GM19468 (cell line): ENCODE measurements around the gene NAP1L1.

Experiments used
- ATAC-seq: cut with Tn5 transposase; IDR thresholded peaks from one replicate; pipeline ENCODE4 v1.9.1; 2021; ENCODE audit warnings: mild to moderate bottlenecking, moderate library complexity, moderate number of reproducible peaks; ENCODE audit not compliant: unreplicated experiment; ENCODE audit errors: extremely low read depth

Gene NAP1L1

DNA sequence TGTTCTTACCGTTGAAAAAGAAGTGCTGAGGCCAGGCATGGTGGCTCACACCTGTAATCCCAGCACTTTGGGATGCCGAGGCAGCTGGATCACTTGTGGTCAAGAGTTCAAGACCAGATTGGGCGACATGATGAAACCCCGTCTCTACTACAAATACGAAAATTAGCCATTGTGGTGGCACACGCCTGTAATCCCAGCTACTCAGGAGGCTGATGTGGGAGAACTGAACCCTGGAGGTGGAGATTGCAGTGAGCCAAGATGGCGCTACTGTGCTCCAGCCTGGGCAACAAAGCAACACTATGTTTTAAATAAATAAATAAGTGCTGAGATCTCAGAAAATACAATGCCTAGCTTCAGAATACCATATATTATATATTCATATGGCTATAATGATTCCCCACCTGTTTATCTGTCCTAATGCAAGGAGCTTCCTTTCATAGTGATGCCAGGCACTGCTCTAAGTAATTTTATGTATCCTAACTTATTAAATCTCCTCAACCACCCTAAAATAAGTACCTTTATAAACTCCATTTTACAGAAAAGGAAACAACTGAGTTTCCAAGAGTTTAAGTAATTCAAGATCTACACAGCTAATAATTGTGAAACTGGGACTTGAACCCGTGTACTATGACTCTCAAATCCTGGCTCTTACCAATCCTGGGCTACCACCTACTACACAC lies 60.2 kb downstream of the NAP1L1 start:
- no peak for ATAC-seq

DNA sequence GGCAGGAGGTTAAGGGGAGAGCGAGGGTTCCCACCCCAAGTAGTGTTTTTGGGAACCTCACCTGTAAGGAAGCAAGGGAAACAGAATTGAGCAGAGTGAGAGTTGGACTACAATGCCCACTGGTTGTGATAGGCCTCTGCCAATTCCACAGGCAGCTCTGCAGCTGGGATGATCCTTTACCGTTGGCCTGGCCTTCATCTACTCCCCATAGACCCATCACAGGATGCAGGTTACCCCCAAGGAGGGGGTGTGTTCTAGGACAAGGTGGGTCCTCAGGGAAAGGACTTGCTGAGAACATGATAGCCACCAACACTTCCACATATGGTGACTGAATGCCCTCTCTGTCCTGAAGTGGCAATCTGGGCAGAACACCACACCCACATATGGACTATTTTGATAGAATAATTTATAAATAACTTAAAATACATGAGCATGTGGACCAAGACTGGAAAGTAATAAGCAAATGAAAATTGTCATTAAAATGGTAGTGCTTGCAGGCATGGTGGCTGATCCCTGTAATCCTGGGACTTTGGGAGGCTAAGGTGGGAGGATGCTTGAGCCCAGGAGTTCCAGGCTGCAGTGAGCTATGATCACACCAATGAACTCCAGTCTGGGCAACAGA lies 61.3 kb downstream of the NAP1L1 start:
- no peak for ATAC-seq

DNA sequence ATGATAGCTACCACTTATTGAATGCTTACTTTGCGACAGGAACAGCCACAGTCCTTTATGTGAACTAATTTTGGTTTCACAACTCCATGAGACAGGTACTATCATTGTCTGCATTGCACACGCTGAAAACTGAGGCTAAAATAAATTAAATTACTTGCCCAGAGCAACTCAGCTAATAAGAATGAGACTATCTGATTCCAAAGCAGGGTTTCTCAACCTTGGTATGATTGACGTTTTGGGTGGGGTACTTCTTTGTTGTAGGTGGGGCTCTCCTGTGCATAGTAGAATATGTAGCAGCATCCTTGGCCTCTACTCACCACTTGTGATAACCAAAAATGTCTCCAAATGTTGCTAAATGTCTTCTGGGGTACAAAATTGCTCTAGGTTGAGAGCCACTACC lies 62.0 kb downstream of the NAP1L1 start:
- ATAC-seq, result no peak

DNA sequence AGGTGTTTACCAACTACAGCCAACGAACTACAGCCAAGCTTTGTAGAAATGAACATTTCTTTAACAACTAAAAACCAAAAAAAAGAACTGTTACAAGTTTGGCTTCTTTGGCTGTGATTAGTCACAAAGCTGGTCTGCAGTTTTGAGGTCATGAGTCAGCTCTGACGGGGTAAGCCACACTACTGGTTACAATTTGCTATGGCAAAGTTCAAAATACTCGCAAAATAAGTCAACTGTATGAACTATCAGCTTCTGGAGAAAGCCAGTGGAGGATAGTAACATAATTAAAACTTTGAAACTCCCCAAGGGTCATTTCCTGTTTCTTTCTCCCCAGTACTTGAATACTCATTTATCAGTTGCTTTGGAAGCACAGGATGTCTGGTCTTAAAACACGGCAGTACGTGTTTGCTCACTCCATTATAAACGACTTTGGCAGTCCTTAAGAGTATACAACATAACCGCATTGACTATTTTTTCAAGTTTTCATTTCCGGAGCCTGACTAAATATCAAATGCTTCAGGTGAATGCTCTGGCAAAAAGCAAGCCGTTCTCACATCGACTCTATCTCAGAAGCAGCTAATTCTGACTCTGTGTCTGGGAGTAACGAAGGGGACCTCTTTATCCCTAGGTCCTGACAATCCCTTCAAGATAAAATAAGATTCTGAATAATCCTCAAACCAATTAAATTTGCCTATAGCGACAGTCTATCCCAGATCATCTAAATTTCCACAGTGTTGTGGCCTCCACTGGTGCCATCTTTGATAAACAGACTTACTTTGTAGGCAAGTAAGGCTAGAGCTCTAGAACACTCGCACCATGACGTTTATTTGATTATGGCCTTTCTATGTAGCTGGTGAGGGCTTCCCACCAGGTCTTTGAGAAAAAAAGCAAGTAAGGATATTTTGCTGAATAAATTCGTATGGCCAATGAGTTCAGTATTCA lies 63.5 kb downstream of the NAP1L1 start:
- ATAC-seq, result peak; percentile 14

DNA sequence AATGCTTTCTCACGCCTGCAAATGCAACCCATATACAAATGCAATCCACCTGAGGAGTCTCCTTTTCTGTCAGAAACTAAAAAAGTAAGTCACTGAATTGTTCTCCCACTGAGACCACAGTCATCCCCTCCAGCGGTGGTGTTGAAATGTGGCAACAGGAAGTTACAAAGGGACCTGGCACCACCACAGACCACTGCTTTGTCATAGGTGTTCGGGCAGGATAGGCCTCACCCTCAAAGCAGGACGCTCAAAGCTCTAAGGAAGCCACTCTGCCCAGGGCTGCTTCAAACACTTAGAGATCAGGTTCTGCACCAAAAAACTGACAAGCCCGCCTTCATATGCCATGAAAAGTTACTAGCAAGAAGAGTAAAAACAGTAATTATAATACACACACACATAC lies 64.2 kb downstream of the NAP1L1 start:
- ATAC-seq, result peak; percentile 49

DNA sequence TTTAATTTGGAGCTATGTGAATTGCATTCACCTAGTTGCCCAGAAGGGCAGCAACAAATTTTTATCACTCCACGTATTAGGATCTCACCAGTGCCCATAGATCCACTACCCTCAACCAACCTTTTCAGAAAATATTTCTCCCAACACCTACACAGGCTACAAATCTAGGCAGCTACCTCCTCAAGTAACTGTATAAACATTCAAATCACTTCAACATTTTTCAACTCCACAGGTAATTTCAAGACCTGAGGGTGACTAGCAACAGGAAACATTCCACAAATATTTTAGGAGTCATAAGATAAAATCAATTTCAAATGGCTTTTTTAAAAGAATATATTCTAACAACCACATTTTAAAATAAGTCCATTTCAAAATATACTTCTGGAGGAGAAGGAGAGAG lies 65.8 kb downstream of the NAP1L1 start:
- no peak for ATAC-seq

DNA sequence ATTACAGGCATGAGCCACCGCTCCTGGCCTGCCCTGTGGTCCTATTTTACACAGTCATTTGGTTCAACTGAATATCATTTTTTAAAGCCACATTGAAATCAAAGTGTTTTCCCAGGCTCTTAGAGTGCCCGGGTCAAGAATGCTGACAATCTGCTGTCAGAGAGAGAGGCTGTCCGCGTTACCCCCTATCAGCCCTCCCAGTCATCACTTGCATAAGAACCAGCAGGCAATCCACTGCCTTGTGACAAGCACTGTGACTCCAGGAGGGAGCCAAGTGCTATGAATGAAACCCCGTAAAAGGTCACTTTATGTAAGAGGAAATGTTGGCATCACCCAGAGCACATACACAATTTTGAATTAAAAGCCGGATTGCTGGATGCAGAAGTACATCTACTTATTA lies 66.4 kb downstream of the NAP1L1 start:
- no peak for ATAC-seq

DNA sequence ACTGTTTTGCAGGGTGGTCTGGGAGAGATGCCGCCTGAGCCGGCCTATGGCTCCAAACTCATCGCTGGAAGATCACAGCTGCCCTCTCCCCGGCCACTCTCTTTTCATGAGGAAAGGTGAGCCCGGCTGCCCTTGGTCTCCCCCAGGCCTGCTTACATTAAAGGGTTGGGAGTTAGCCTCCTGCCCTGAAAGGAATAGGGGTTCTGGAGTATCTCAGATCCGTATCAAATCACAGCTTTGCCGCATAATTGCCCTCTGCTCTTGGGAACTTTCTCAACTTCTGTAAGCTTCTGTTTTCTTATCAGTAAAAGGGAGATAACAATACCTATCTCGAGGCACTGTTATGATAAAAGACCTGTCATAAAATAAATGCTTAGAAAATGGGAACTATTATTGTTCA lies 70.5 kb downstream of the NAP1L1 start:
- ATAC-seq, result no peak

DNA sequence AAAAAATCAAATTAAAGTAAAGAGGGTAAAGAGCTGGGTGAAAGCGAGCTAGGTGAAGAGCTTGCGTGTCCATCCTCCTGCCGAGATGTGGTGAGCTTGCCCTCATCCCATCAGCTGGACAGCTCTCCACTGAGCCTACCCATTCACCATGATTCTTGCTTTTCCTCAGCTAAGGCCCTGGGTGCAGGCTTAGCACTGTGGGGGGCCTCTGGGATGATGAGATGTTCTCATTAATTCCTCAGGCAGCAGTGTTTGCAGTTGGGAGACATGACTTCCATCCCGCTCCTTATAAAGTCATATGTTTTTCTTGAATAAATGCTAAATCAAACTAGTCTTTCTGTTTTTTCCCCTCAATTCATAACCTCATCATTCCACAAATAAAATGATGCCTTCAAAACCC lies 70.9 kb downstream of the NAP1L1 start:
- no peak for ATAC-seq

DNA sequence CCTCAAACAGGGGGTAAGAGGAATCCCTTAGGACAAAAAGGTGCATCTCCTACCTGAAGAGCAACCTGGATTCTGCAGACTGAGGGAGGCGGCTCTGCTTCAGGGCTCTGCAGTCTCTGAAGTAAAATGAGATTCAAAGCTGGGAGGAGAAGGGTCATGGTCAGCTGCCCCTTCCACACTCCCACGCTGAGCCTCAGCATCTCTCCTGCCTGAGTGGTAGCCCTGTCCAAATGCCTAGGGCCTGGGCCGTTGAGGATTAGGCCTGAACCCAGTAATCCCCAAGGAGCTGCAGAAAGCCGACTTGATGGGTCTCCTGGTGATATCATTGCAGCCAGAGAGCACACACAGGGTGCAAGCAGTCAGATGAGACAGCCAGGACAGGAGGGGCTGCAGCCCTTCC lies 71.8 kb downstream of the NAP1L1 start:
- no peak for ATAC-seq

DNA sequence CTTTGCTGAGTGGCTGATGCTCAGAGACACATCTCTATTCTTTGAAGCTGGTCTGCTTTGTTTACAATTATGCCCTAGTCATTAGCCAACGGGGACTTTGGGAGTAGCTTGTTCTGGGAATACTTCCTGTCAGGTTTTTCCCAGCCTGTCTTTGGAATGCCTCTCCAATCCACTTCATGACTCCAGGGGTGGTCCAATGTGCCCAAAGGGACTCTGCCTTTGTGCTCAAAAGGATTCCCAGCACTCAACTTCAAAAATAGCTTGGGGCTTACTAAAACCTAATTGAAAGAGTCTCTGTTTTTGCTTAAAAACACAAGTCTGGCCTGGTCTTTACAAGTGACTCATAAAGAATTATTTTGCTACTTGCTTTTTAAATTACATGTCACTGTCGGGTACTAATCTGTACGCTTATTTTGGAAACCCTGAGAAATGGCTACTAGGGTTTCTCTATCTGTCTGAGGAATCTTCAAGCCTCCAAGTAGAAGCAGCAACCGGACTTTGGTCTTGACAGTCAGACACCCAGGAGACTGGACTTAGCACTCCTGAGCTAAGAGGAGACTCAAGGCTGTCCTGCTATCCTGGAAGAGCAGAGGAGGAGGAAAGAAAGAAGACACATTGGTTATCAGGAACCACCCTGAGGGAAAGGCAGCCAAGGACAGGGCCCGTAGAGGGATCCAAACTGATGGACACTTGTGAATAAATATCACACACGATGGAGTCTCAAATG lies 73.6 kb downstream of the NAP1L1 start:
- no peak for ATAC-seq

DNA sequence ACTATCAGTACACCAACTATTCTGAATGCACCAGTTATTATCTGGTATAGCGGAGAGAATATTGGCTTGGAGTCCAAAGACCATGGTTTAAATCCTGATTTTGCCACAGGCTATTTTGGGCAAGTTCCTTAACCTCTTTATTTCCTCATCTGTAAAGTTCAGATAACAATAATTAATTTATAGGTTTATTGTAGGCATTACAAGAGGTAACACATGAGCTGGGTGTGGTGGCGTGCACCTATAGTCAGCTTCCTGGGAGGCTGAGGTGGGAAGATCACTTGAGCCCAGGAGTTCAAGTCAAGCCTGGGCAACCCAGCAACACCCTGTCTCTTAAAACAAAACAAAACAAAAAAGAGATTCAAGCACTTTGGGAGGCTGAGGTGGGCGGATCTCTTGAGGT lies 76.1 kb downstream of the NAP1L1 start:
- no peak for ATAC-seq

DNA sequence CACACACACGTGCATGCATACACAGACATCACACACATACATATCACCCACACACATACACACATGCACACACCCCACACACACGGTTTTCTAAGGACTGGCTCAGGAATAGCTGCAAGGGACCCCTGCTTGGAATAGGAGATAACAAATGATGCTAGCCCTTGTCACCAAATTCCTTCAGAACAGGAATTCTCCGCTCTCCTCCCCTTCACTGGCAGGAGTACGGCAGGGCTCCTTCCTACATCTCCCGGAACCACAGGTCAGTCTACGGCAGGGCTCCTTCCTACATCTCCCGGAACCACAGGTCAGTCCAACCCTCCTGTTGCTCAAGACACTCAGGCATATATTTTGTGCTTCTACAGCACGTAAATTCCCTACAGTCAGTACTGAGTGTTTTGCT lies 76.8 kb downstream of the NAP1L1 start:
- no peak for ATAC-seq

DNA sequence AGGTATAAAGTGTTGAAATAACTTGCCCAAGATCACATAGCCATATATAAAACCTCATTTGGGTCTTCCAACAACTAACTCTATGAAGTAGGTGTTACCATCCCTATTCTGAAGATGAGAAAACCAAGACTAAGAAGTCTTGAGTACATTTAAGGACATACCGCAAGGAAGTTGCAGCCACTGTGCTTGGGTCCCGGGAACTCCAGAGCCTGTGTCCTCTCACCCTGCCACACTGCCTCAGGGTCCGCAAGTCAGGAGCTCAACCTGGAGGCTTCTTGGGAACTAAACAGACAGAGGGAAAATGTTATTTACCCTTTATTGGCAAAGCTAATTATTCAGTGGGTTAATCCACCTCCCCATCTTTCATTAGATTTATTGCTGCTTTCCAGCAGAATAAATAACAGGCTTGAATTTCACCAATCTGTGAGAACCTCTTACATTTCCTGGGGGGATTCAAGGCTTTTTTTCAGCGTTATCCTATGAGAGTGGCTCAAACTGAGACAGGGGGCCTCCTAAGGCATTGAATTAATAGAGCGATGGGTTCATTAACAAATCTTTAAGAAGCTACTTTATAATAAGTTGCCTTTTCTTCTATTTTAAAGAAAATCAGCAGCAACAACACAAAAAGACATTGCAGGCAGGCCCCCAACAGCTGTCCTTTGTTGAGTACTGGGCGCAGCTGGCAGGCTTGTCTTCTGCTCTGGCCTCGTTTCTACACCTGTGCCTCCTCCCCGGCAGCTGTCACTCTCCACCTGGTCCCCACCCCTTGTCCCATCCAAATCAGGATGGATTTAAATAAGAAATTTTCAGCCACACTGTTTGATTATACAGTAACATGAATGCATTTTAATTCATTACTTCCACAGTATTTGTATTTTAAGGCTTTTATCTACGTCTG lies 78.2 kb downstream of the NAP1L1 start:
- no peak for ATAC-seq

DNA sequence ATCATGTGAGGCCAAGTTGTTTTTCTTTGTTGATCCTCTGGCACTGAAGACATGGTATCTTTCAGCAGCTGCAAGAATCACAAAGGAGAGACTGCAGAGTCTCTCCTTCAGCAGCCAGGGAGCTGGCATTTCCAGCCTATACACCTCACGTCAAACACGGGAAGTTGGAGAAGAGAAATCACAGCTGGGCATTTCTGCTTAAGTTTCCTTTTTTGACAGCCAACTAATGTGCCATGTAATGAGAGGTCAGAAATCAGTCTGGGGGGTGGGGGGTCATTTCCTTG lies 81.2 kb downstream of the NAP1L1 start:
- no peak for ATAC-seq

DNA sequence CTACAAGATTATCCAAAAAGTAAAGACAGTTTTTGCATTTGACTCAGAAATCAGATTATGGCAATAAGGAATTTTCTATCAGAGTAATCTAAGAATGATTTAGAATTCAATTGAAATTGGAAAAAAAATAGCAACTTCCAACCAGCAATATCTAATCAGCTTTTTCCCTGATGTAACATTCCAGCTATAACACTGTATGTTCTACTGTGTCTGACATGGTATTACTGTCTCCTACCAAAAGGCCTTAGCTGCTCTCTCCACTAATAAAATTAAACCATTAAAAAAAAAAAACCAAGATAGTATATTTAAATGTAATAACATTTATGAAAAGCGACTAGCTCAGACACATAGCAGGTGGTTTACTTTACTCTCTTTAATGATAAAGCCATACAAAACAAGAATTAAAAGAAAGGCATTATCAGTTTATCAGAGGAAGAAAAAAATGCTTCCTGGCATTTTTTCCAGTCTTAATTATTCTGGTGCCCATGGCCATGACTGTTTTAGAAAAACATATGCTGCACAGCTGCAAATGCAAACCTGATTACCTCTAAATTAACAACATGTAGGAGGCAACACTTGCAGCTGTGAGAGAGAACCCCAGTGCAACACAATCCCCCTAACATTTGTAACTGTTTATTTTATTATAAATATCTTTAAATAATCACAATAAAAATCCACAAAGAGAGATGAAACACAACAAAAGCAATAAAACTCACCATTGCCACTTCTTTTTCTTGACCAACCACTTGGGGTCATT lies 81.7 kb downstream of the NAP1L1 start:
- ATAC-seq, result no peak

DNA sequence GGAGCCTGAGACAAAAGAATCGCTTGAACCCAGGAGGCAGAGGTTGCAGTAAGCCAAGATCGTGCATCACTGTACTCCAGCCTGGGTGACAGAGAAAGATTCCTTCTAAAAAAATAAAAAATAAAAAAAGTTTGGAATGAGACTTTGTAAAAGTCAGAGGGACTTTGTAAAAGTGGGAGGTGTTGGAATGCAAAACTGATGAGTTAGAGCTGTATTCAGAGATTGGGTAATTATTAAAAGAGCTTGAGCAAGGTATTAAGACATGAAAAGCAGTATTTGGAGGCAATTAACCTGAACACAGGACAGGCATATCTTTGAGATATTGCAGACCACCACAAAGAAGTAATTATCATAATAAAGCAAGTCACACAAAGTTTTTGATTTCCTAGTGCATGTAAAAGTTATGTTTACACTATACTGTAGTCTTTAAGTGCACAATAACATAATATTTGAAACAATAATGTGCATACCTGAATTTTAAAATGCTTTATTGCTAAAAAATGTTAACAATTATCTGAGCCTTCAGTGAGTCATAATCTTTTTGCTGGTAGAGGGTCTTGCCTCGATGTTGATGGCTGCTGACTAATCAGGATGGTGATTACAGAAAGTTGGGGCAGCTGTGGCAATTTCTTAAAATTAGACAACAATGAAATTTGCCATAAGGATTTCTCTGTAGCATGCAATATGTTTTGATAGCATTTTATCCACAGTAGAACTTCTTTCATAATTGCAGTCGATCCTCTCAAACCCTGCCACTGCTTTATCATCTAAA lies 86.0 kb downstream of the NAP1L1 start:
- ATAC-seq, result no peak

DNA sequence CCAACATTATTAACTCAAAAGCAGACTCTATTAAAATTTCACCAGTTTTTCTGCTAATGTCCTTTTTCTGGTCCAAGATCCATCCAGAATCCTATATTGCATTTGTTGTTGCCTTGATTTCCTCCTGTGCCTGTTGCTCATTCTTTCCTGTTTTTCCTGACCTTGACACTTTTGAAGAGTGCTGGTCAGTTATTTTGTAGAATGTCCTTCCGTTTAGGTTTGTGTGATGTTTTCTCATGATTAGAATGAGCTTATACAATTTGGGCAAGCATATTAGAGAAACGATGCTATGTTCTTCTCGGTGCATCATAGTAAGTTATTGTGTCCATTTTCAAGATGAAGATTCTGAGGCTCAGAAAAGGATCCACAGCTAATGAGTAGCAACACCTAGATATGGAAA lies 86.8 kb downstream of the NAP1L1 start:
- no peak for ATAC-seq
